ENCODE results near the gene CARMIL1.

Gene CARMIL1

GRCh38 chr6:25503686-25504085 is 224.5 kb downstream of the CARMIL1 start:
- H3K4me1 ChIP-seq (ENCODE audit: control insufficient read depth, insufficient read depth, low read length, poor library complexity, severe bottlenecking) = no peaks in the 10 kb centered on the region
- no peak overlapping the region for H3K27ac ChIP-seq (ENCODE audit: insufficient read depth, low read length, poor library complexity, severe bottlenecking)
- no peaks in the 10 kb centered on the region for H3K36me3 ChIP-seq (ENCODE audit: control insufficient read depth, insufficient read depth, low read length)
- no peaks in the 10 kb centered on the region for H3K9me3 ChIP-seq (ENCODE audit: control insufficient read depth, low read length)
- no peaks in the 10 kb centered on the region for H3K27me3 ChIP-seq (replicated peaks; ENCODE audit: control insufficient read depth, insufficient read depth, low read length, poor library complexity, severe bottlenecking)
- H3K4me3 ChIP-seq (ENCODE audit: insufficient read depth, low read depth, low read length, poor library complexity, severe bottlenecking) = no peak overlapping the region
- DNase-seq = no peak

GRCh38 chr6:25504661-25505060 is 225.5 kb downstream of the CARMIL1 start:
- no peak overlapping the region for H3K27ac ChIP-seq (ENCODE audit: insufficient read depth, low read length, poor library complexity, severe bottlenecking)
- H3K36me3 ChIP-seq (ENCODE audit: control insufficient read depth, insufficient read depth, low read length) = no peaks in the 10 kb centered on the region
- no peaks in the 10 kb centered on the region for H3K4me1 ChIP-seq (ENCODE audit: control insufficient read depth, insufficient read depth, low read length, poor library complexity, severe bottlenecking)
- H3K9me3 ChIP-seq (ENCODE audit: control insufficient read depth, low read length) = no peaks in the 10 kb centered on the region
- H3K4me3 ChIP-seq (ENCODE audit: insufficient read depth, low read depth, low read length, poor library complexity, severe bottlenecking) = no peak overlapping the region
- DNase-seq = no peak
- no peaks in the 10 kb centered on the region for H3K27me3 ChIP-seq (replicated peaks; ENCODE audit: control insufficient read depth, insufficient read depth, low read length, poor library complexity, severe bottlenecking)

- Histone ChIP-seq H3K36me3 (ENCODE audit: control insufficient read depth, insufficient read depth, low read length) (no peaks in the 10 kb centered on the region), H3K27me3 (replicated peaks; ENCODE audit: control insufficient read depth, insufficient read depth, low read length, poor library complexity, severe bottlenecking) (no peaks in the 10 kb centered on the region), H3K9me3 (ENCODE audit: control insufficient read depth, low read length) (no peaks in the 10 kb centered on the region), H3K4me1 (ENCODE audit: control insufficient read depth, insufficient read depth, low read length, poor library complexity, severe bottlenecking) (no peaks in the 10 kb centered on the region), H3K4me3 (ENCODE audit: insufficient read depth, low read depth, low read length, poor library complexity, severe bottlenecking) (no peak overlapping the region), H3K27ac (ENCODE audit: insufficient read depth, low read length, poor library complexity, severe bottlenecking) (no peak overlapping the region)
- DNase-seq = no peak
Observed at GRCh38 chr6:25506020-25506419, 226.8 kb downstream of the CARMIL1 start.

- Histone ChIP-seq H3K27ac (ENCODE audit: insufficient read depth, low read length, poor library complexity, severe bottlenecking) (no peak overlapping the region), H3K4me3 (ENCODE audit: insufficient read depth, low read depth, low read length, poor library complexity, severe bottlenecking) (no peak overlapping the region), H3K36me3 (ENCODE audit: control insufficient read depth, insufficient read depth, low read length) (no peaks in the 10 kb centered on the region), H3K4me1 (ENCODE audit: control insufficient read depth, insufficient read depth, low read length, poor library complexity, severe bottlenecking) (no peaks in the 10 kb centered on the region), H3K27me3 (replicated peaks; ENCODE audit: control insufficient read depth, insufficient read depth, low read length, poor library complexity, severe bottlenecking) (no peaks in the 10 kb centered on the region), H3K9me3 (ENCODE audit: control insufficient read depth, low read length) (no peaks in the 10 kb centered on the region)
- DNase-seq = no peak
Observed at GRCh38 chr6:25508051-25508450, 228.9 kb downstream of the CARMIL1 start.

- no peaks in the 10 kb centered on the region for H3K27me3 ChIP-seq (replicated peaks; ENCODE audit: control insufficient read depth, insufficient read depth, low read length, poor library complexity, severe bottlenecking)
- no peaks in the 10 kb centered on the region for H3K9me3 ChIP-seq (ENCODE audit: control insufficient read depth, low read length)
- DNase-seq = no peak
- no peak overlapping the region for H3K27ac ChIP-seq (ENCODE audit: insufficient read depth, low read length, poor library complexity, severe bottlenecking)
- no peaks in the 10 kb centered on the region for H3K36me3 ChIP-seq (ENCODE audit: control insufficient read depth, insufficient read depth, low read length)
- H3K4me3 ChIP-seq (ENCODE audit: insufficient read depth, low read depth, low read length, poor library complexity, severe bottlenecking) = no peak overlapping the region
- no peaks in the 10 kb centered on the region for H3K4me1 ChIP-seq (ENCODE audit: control insufficient read depth, insufficient read depth, low read length, poor library complexity, severe bottlenecking)
Observed at GRCh38 chr6:25511376-25511775, 232.2 kb downstream of the CARMIL1 start.

GRCh38 chr6:25512560-25512959 is 233.4 kb downstream of the CARMIL1 start:
- DNase-seq = no peak
- Histone ChIP-seq H3K36me3 (ENCODE audit: control insufficient read depth, insufficient read depth, low read length) (no peaks in the 10 kb centered on the region), H3K27ac (ENCODE audit: insufficient read depth, low read length, poor library complexity, severe bottlenecking) (no peak overlapping the region), H3K4me3 (ENCODE audit: insufficient read depth, low read depth, low read length, poor library complexity, severe bottlenecking) (no peak overlapping the region), H3K9me3 (ENCODE audit: control insufficient read depth, low read length) (no peaks in the 10 kb centered on the region), H3K4me1 (ENCODE audit: control insufficient read depth, insufficient read depth, low read length, poor library complexity, severe bottlenecking) (no peaks in the 10 kb centered on the region), H3K27me3 (replicated peaks; ENCODE audit: control insufficient read depth, insufficient read depth, low read length, poor library complexity, severe bottlenecking) (no peaks in the 10 kb centered on the region)

GRCh38 chr6:25519856-25520255 is 240.7 kb downstream of the CARMIL1 start:
- no peak overlapping the region for H3K4me3 ChIP-seq (ENCODE audit: insufficient read depth, low read depth, low read length, poor library complexity, severe bottlenecking)
- H3K9me3 ChIP-seq (ENCODE audit: control insufficient read depth, low read length) = no peaks in the 10 kb centered on the region
- H3K27me3 ChIP-seq (replicated peaks; ENCODE audit: control insufficient read depth, insufficient read depth, low read length, poor library complexity, severe bottlenecking) = no peaks in the 10 kb centered on the region
- DNase-seq = no peak
- H3K27ac ChIP-seq (ENCODE audit: insufficient read depth, low read length, poor library complexity, severe bottlenecking) = no peak overlapping the region
- H3K4me1 ChIP-seq (ENCODE audit: control insufficient read depth, insufficient read depth, low read length, poor library complexity, severe bottlenecking) = no peaks in the 10 kb centered on the region
- H3K36me3 ChIP-seq (ENCODE audit: control insufficient read depth, insufficient read depth, low read length) = no peaks in the 10 kb centered on the region

GRCh38 chr6:25524542-25524941 is 245.4 kb downstream of the CARMIL1 start:
- DNase-seq = no peak
- no peaks in the 10 kb centered on the region for H3K4me1 ChIP-seq (ENCODE audit: control insufficient read depth, insufficient read depth, low read length, poor library complexity, severe bottlenecking)
- no peak overlapping the region for H3K27ac ChIP-seq (ENCODE audit: insufficient read depth, low read length, poor library complexity, severe bottlenecking)
- H3K4me3 ChIP-seq (ENCODE audit: insufficient read depth, low read depth, low read length, poor library complexity, severe bottlenecking) = no peak overlapping the region
- H3K27me3 ChIP-seq (replicated peaks; ENCODE audit: control insufficient read depth, insufficient read depth, low read length, poor library complexity, severe bottlenecking) = no peaks in the 10 kb centered on the region
- H3K9me3 ChIP-seq (ENCODE audit: control insufficient read depth, low read length) = no peaks in the 10 kb centered on the region
- H3K36me3 ChIP-seq (ENCODE audit: control insufficient read depth, insufficient read depth, low read length) = no peaks in the 10 kb centered on the region

- Histone ChIP-seq H3K36me3 (ENCODE audit: control insufficient read depth, insufficient read depth, low read length) (no peaks in the 10 kb centered on the region), H3K9me3 (ENCODE audit: control insufficient read depth, low read length) (no peaks in the 10 kb centered on the region), H3K4me3 (ENCODE audit: insufficient read depth, low read depth, low read length, poor library complexity, severe bottlenecking) (no peak overlapping the region), H3K4me1 (ENCODE audit: control insufficient read depth, insufficient read depth, low read length, poor library complexity, severe bottlenecking) (no peaks in the 10 kb centered on the region), H3K27me3 (replicated peaks; ENCODE audit: control insufficient read depth, insufficient read depth, low read length, poor library complexity, severe bottlenecking) (no peaks in the 10 kb centered on the region), H3K27ac (ENCODE audit: insufficient read depth, low read length, poor library complexity, severe bottlenecking) (no peak overlapping the region)
- no peak for DNase-seq
Observed at GRCh38 chr6:25525078-25525477, 245.9 kb downstream of the CARMIL1 start.

- H3K27ac ChIP-seq (ENCODE audit: insufficient read depth, low read length, poor library complexity, severe bottlenecking) = no peak overlapping the region
- no peaks in the 10 kb centered on the region for H3K27me3 ChIP-seq (replicated peaks; ENCODE audit: control insufficient read depth, insufficient read depth, low read length, poor library complexity, severe bottlenecking)
- no peaks in the 10 kb centered on the region for H3K9me3 ChIP-seq (ENCODE audit: control insufficient read depth, low read length)
- H3K4me3 ChIP-seq (ENCODE audit: insufficient read depth, low read depth, low read length, poor library complexity, severe bottlenecking) = no peak overlapping the region
- no peaks in the 10 kb centered on the region for H3K36me3 ChIP-seq (ENCODE audit: control insufficient read depth, insufficient read depth, low read length)
- no peak for DNase-seq
- no peaks in the 10 kb centered on the region for H3K4me1 ChIP-seq (ENCODE audit: control insufficient read depth, insufficient read depth, low read length, poor library complexity, severe bottlenecking)
Observed at GRCh38 chr6:25534942-25535631, 255.9 kb downstream of the CARMIL1 start.

All from effector memory CD4-positive, alpha-beta T cell (primary cell).